Endothelial cell (in vitro differentiated cells): Measurements from ENCODE around the gene MAGI1. TPM values are rescaled to one million over a fixed set of nuclear protein-coding genes. Genes with fewer than 3 reads are reported as not detected.

Source experiments
- DNase-seq: peaks from one replicate; pipeline ENCODE4 v3.0.0; 2021; ENCODE audit warnings: low spot score
- H3K27ac Mint-ChIP-seq: one replicate; pipeline ENCODE4 v1.8.0; 2021; ENCODE audit warnings: mixed read lengths, inconsistent platforms; ENCODE audit not compliant: unreplicated experiment
- H3K27me3 Mint-ChIP-seq: one replicate; pipeline ENCODE4 v1.8.0; 2021; ENCODE audit warnings: mild to moderate bottlenecking, moderate library complexity, mixed read lengths, inconsistent platforms; ENCODE audit not compliant: unreplicated experiment
- H3K36me3 Mint-ChIP-seq: one replicate; pipeline ENCODE4 v1.8.0; 2021; ENCODE audit warnings: mild to moderate bottlenecking, low read depth, mixed read lengths, inconsistent platforms; ENCODE audit not compliant: unreplicated experiment
- H3K4me1 Mint-ChIP-seq: one replicate; pipeline ENCODE4 v1.8.0; 2021; ENCODE audit warnings: mild to moderate bottlenecking, mixed read lengths, inconsistent platforms; ENCODE audit not compliant: unreplicated experiment
- H3K4me3 Mint-ChIP-seq: one replicate; pipeline ENCODE4 v1.8.0; 2021; ENCODE audit warnings: mild to moderate bottlenecking, mixed read lengths, inconsistent platforms; ENCODE audit not compliant: unreplicated experiment
- H3K9me3 Mint-ChIP-seq: one replicate; pipeline ENCODE4 v1.8.0; 2021; ENCODE audit warnings: mixed read lengths, inconsistent platforms; ENCODE audit not compliant: unreplicated experiment
- CTCF ChIP-seq: fragments of 200-600 bp; sonication (generic); IDR thresholded peaks from one replicate; pipeline ENCODE4 v1.5.0; 2021; ENCODE audit warnings: antibody characterized with exemption; ENCODE audit not compliant: unreplicated experiment
- total RNA-seq: library from RNA; stranded (reverse); fragmentation: NEBNext Ultra II Directional; extraction: Animal tissue kit (Norgen Biotek cat#: 25700); gene quantifications from one replicate; pipeline ENCODE4 v1.2.1, GENCODE V29; 2021; ENCODE audit not compliant: unreplicated experiment

MAGI1 gene
- total RNA-seq, 1 donor from 2014 or later = 33.8 TPM

- H3K4me1 Mint-ChIP-seq = no peaks in the 10 kb centered on the region
These were observed 39.3 kb upstream of the MAGI1 start for GRCh38 chr3:66077973-66078372.

GRCh38 chr3:66076861-66077470 is 38.2 kb upstream of the MAGI1 start:
- peaks cover 2% of the 10 kb centered on the region for H3K27me3 Mint-ChIP-seq
- H3K27ac Mint-ChIP-seq = no peak overlapping the region
- DNase-seq = no peak
- no peaks in the 10 kb centered on the region for H3K4me1 Mint-ChIP-seq
- no peaks in the 10 kb centered on the region for H3K9me3 Mint-ChIP-seq
- H3K36me3 Mint-ChIP-seq = no peaks in the 10 kb centered on the region
- no peak overlapping the region for H3K4me3 Mint-ChIP-seq
- no peak for TF ChIP-seq CTCF

More at GRCh38 chr3:66077973-66078372, 39.3 kb upstream of the MAGI1 start:
- H3K9me3 Mint-ChIP-seq = no peaks in the 10 kb centered on the region
- no peak for TF ChIP-seq CTCF
- H3K27me3 Mint-ChIP-seq = peaks cover 2% of the 10 kb centered on the region
- no peak overlapping the region for H3K27ac Mint-ChIP-seq
- H3K4me3 Mint-ChIP-seq = no peak overlapping the region
- no peaks in the 10 kb centered on the region for H3K36me3 Mint-ChIP-seq
- no peak for DNase-seq

- Mint-ChIP-seq H3K27ac (no peak overlapping the region), H3K4me1 (no peaks in the 10 kb centered on the region), H3K9me3 (no peaks in the 10 kb centered on the region), H3K27me3 (peaks cover 4% of the 10 kb centered on the region), H3K36me3 (no peaks in the 10 kb centered on the region), H3K4me3 (no peak overlapping the region)
- TF ChIP-seq CTCF = no peak
- DNase-seq = no peak
These were observed 36.6 kb upstream of the MAGI1 start for GRCh38 chr3:66075281-66075680.

- no peak overlapping the region for H3K4me3 Mint-ChIP-seq
- no peaks in the 10 kb centered on the region for H3K9me3 Mint-ChIP-seq
- H3K36me3 Mint-ChIP-seq = no peaks in the 10 kb centered on the region
- TF ChIP-seq CTCF = no peak
- H3K4me1 Mint-ChIP-seq = no peaks in the 10 kb centered on the region
- peaks cover 4% of the 10 kb centered on the region for H3K27me3 Mint-ChIP-seq
- no peak for DNase-seq
- no peak overlapping the region for H3K27ac Mint-ChIP-seq
These were observed 34.9 kb upstream of the MAGI1 start for GRCh38 chr3:66073464-66074141.

GRCh38 chr3:66068255-66068654 is 29.5 kb upstream of the MAGI1 start:
- no peak overlapping the region for H3K4me3 Mint-ChIP-seq
- no peak overlapping the region for H3K27ac Mint-ChIP-seq

More at GRCh38 chr3:66068255-66068654, 29.5 kb upstream of the MAGI1 start:
- no peaks in the 10 kb centered on the region for H3K9me3 Mint-ChIP-seq
- H3K27me3 Mint-ChIP-seq = peaks cover 3% of the 10 kb centered on the region
- no peak for TF ChIP-seq CTCF
- no peaks in the 10 kb centered on the region for H3K4me1 Mint-ChIP-seq
- no peaks in the 10 kb centered on the region for H3K36me3 Mint-ChIP-seq
- no peak for DNase-seq
